Measurements from ENCODE around the gene BTNL9.
"Not testable (repeated sequence)": the region's sequence is repeated elsewhere in the genome, so short reads cannot be mapped to it uniquely, and the experiment has no call there.

BTNL9 gene

GRCh38 chr5:181042036-181042713 lies 2.1 kb downstream of the BTNL9 start:
- Histone ChIP-seq H3K4me1 (peaks cover 36% of the 10 kb centered on the region), H4K20me1 (no peaks in the 10 kb centered on the region), H3K36me3 (no peaks in the 10 kb centered on the region), H3K9ac (no peak overlapping the region), H3K4me3 (no peak overlapping the region), H3K27me3 (no peaks in the 10 kb centered on the region), H3K27ac (no peak overlapping the region), H3K4me2 (no peak overlapping the region), H3K9me3 (peaks cover 6% of the 10 kb centered on the region; the same call in 1 of the 2 replicates)
- TF ChIP-seq Cebpa-rat (IDR thresholded peaks at IDR 0.05) = no peak

GRCh38 chr5:181042722-181043121 lies 2.7 kb downstream of the BTNL9 start:
- Histone ChIP-seq H3K4me1 (peaks cover 38% of the 10 kb centered on the region), H3K27me3 (no peaks in the 10 kb centered on the region), H3K4me3 (no peak overlapping the region), H3K27ac (no peak overlapping the region), H3K36me3 (no peaks in the 10 kb centered on the region), H3K9me3 (peaks cover under 1% of the 10 kb centered on the region; the same call in 1 of the 2 replicates), H3K4me2 (no peak overlapping the region), H3K9ac (no peak overlapping the region), H4K20me1 (no peaks in the 10 kb centered on the region)
- no peak for TF ChIP-seq Cebpa-rat (IDR thresholded peaks at IDR 0.05)

DNA sequence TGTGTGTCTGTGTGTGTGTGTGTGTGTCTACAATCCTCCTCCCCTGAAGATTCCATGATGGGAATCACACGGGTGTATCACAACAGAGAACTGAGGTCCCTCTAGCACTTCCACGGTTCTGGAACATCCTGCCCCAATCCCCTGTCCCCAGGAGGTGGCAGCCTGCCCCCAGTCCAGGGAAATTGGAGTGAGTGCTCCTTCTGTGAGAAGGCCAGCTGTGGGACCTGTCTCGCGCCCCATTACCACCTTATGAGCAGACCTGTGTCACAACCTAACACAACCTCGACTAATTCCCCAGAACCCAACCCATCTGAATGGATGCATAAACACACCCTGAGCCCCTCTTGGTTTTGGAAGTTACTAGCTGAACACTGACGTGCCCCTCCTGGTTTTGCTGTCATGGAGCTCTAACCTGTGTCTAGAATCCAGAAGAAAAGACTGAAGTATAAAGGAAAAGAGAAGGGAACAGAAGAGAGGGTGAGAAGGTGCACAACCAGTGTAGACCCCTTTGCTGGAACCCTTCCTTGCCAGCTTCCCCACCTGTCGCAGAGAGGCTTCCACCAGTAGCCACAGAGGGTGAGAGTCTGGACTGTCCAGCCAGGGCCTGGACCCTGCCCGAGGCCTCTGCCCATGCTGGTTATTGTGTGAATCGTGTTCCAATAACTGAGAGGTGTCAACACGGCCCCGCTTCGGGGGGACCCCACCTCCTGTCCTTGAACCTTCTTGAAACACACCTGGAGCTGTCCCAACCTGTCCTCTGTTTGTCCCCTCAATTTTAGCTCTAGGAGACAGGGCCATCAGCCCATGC lies 3.4 kb downstream of the BTNL9 start:
- no peak overlapping the region for H3K27ac ChIP-seq
- peak overlapping the region; percentile 75 for H3K4me2 ChIP-seq
- peaks cover 45% of the 10 kb centered on the region for H3K4me1 ChIP-seq
- no peak overlapping the region for H3K4me3 ChIP-seq
- no peak for TF ChIP-seq Cebpa-rat (IDR thresholded peaks at IDR 0.05)
- no peaks in the 10 kb centered on the region for H3K27me3 ChIP-seq
- H3K36me3 ChIP-seq = no peaks in the 10 kb centered on the region
- H4K20me1 ChIP-seq = no peaks in the 10 kb centered on the region
- H3K9me3 ChIP-seq = no peaks in the 10 kb centered on the region
- H3K9ac ChIP-seq = no peak overlapping the region

DNA sequence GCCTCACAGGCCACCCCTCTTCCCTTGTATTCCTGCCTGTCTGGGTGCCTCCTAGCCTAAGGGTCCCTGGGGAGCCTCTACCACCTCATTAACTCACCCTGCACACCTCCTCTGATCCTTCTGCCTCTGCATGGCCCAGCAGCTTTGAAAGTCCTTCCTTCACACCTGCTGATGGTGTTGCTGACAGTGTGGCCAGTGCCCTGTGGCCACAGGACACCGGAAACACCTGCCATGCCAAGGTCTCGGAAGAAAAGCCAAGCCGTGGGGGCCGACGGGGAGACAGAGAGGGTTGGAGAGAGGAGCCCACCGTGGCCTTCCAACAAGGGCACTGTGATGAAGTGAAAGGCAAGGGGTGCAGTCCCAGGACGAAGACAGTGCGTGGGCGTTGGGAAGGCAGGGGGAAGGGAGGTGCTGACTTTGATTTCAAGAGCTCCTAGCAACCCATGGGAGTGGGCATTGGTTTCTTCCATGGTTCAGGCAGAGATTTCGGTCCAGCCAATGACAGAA lies 4.1 kb downstream of the BTNL9 start:
- no peak overlapping the region for H3K27ac ChIP-seq
- H3K9ac ChIP-seq = no peak overlapping the region
- no peak overlapping the region for H3K4me3 ChIP-seq
- H3K9me3 ChIP-seq = no peaks in the 10 kb centered on the region
- H3K27me3 ChIP-seq = no peaks in the 10 kb centered on the region
- TF ChIP-seq Cebpa-rat (IDR thresholded peaks at IDR 0.05) = no peak
- H3K4me1 ChIP-seq = peaks cover 48% of the 10 kb centered on the region
- no peaks in the 10 kb centered on the region for H4K20me1 ChIP-seq
- no peaks in the 10 kb centered on the region for H3K36me3 ChIP-seq
- H3K4me2 ChIP-seq = peak overlapping the region; percentile 75

GRCh38 chr5:181044662-181045305 lies 4.7 kb downstream of the BTNL9 start:
- no peaks in the 10 kb centered on the region for H3K27me3 ChIP-seq
- peaks cover 55% of the 10 kb centered on the region for H3K4me1 ChIP-seq
- H4K20me1 ChIP-seq = no peaks in the 10 kb centered on the region
- H3K27ac ChIP-seq = peak overlapping the region; percentile 52
- no peaks in the 10 kb centered on the region for H3K9me3 ChIP-seq
- H3K4me2 ChIP-seq = peak overlapping the region; percentile 75
- no peaks in the 10 kb centered on the region for H3K36me3 ChIP-seq
- no peak for TF ChIP-seq Cebpa-rat (IDR thresholded peaks at IDR 0.05)
- peak overlapping the region; percentile 27; the same call in 1 of the 2 replicates for H3K9ac ChIP-seq
- peak overlapping the region; percentile 20; the same call in 1 of the 2 replicates for H3K4me3 ChIP-seq

- no peaks in the 10 kb centered on the region for H3K27me3 ChIP-seq
- no peaks in the 10 kb centered on the region for H4K20me1 ChIP-seq
- H3K4me1 ChIP-seq = peaks cover 60% of the 10 kb centered on the region
- H3K9ac ChIP-seq = peak overlapping the region; percentile 27; the same call in 1 of the 2 replicates
- no peak for TF ChIP-seq Cebpa-rat (IDR thresholded peaks at IDR 0.05)
- H3K27ac ChIP-seq = peak overlapping the region; percentile 52
- no peaks in the 10 kb centered on the region for H3K9me3 ChIP-seq
- H3K36me3 ChIP-seq = no peaks in the 10 kb centered on the region
- H3K4me2 ChIP-seq = peak overlapping the region; percentile 75
- H3K4me3 ChIP-seq = peak overlapping the region; percentile 20; the same call in 1 of the 2 replicates
Measured at GRCh38 chr5:181045316-181045715, 5.2 kb downstream of the BTNL9 start.

DNA sequence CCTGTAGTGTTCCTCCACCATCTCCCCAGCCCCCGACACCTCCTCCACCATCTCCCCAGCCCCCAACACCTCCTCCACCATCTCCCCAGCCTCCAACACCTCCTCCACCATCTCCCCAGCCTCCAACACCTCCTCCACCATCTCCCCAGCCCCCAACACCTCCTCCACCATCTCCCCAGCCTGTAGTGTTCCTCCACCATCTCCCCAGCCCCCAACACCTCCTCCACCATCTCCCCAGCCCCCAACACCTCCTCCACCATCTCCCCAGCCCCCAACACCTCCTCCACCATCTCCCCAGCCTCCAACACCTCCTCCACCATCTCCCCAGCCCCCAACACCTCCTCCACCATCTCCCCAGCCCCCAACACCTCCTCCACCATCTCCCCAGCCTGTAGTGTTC lies 5.8 kb downstream of the BTNL9 start:
- Histone ChIP-seq H3K4me2 (peak overlapping the region; percentile 75), H3K4me1 (peaks cover 65% of the 10 kb centered on the region)
- not testable (repeated sequence) for H3K9ac ChIP-seq, H3K27ac ChIP-seq, H4K20me1 ChIP-seq, H3K27me3 ChIP-seq, H3K4me3 ChIP-seq, H3K36me3 ChIP-seq, H3K9me3 ChIP-seq

DNA sequence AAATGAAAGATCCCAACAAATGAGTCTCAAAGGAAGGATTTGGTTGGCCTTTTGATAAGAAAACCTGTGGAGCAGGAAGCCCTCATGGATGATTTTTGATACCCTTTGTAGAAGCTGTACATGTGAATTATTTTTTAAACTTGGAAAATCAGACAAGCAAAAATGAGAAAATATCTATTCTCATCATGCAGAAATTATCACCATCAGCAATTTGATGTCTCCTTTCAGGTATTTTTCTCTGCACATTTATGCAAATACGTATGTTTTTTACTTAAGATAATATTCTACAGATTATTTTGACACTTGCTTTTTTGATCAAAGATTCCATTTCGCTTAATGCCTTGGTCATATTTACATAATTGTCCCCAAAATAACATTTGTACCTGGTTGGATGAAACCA lies 7.2 kb downstream of the BTNL9 start:
- H3K27me3 ChIP-seq = no peaks in the 10 kb centered on the region
- H3K4me2 ChIP-seq = peak overlapping the region; percentile 83
- H3K9ac ChIP-seq = 0 out of 2 replicates have a peak overlapping the region, but pooled peaks have one; percentile 7
- H4K20me1 ChIP-seq = no peaks in the 10 kb centered on the region
- no peaks in the 10 kb centered on the region for H3K9me3 ChIP-seq
- H3K4me3 ChIP-seq = no peak overlapping the region; the same call in 1 of the 2 replicates
- no peak overlapping the region for H3K27ac ChIP-seq
- peaks cover 79% of the 10 kb centered on the region for H3K4me1 ChIP-seq
- no peak for TF ChIP-seq Cebpa-rat (IDR thresholded peaks at IDR 0.05)
- no peaks in the 10 kb centered on the region for H3K36me3 ChIP-seq

- no peak overlapping the region for H3K27ac ChIP-seq
- no peaks in the 10 kb centered on the region for H3K27me3 ChIP-seq
- no peaks in the 10 kb centered on the region for H4K20me1 ChIP-seq
- H3K9ac ChIP-seq = no peak overlapping the region
- H3K4me3 ChIP-seq = no peak overlapping the region
- no peaks in the 10 kb centered on the region for H3K36me3 ChIP-seq
- H3K4me1 ChIP-seq = peaks cover 83% of the 10 kb centered on the region
- peak overlapping the region; percentile 83 for H3K4me2 ChIP-seq
- TF ChIP-seq Cebpa-rat (IDR thresholded peaks at IDR 0.05) = no peak
- no peaks in the 10 kb centered on the region for H3K9me3 ChIP-seq
Measured at GRCh38 chr5:181047921-181048320, 7.9 kb downstream of the BTNL9 start.

Data from BLaER1 (cell line).